SK-N-SH (cell line): ENCODE measurements around the gene KANSL2. TPM values are rescaled to one million over a fixed set of nuclear protein-coding genes. Genes with fewer than 3 reads are reported as not detected.
A peak's percentile ranks its signal among the peaks of the same experiment; 100 is the strongest.
"Not testable (repeated sequence)": the region's sequence is repeated elsewhere in the genome, so short reads cannot be mapped to it uniquely, and the experiment has no call there.

ENCODE experiments used
- CTCF ChIA-PET: fragments of 300-600, 350-600 bp; formaldehyde crosslinking; extraction: SDS; loops from one replicate; lab custom pipeline; 2021; lab: Yijun Ruan, JAX
- POLR2A ChIA-PET: fragments of 350-600 bp; sonication (Branson Sonifier 250); formaldehyde crosslinking; extraction: SDS; loops from one replicate; lab custom pipeline; 2020; ENCODE audit warnings: antibody characterized with exemption, inconsistent platforms; lab: Yijun Ruan, JAX
- DNase-seq: peaks from one replicate; pipeline ENCODE4 v3.0.0; 2012
- H2AFZ ChIP-seq: fragments of 200-600 bp; sonication (generic); 2 replicates; pipeline ENCODE4 v1.8.1; 2016; ENCODE audit warnings: antibody characterized with exemption, mild to moderate bottlenecking, low read depth
- H3F3A ChIP-seq: fragments of 200-600 bp; sonication (generic); replicated peaks from 2 replicates; pipeline ENCODE3; 2016; ENCODE audit warnings: antibody characterized with exemption, mild to moderate bottlenecking; ENCODE audit not compliant: insufficient read depth
- H3K27ac ChIP-seq, 2 experiments: fragments of 200-500 bp in 1 of 2; fragments of 200-600 bp in 1 of 2; sonication (Bioruptor generic) in 1 of 2; sonication (generic), shearing (Covaris generic) in 1 of 2; 2 replicates each; pipeline versions ENCODE4 v1.5.1 to v1.6.1; 2014 to 2016; ENCODE audit warnings: low read depth in 2 of 2, inconsistent platforms in 1 of 2, low read length in 1 of 2, mild to moderate bottlenecking in 1 of 2, mixed read lengths in 1 of 2
- H3K27me3 ChIP-seq: fragments of 200-600 bp; sonication (generic), shearing (Covaris generic); 2 replicates; pipeline ENCODE4 v1.6.1; 2016; ENCODE audit warnings: mixed run types; ENCODE audit not compliant: insufficient read depth
- H3K36me3 ChIP-seq, 2 experiments: fragments of 200-500 bp in 1 of 2; fragments of 200-600 bp in 1 of 2; sonication (Bioruptor generic) in 1 of 2; sonication (generic) in 1 of 2; replicated peaks in 1 of 2; 2 replicates each; pipeline versions ENCODE3 to v1.5.1; 2014 to 2016; ENCODE audit warnings: low read length in 1 of 2, mild to moderate bottlenecking in 1 of 2; ENCODE audit not compliant: insufficient read depth in 2 of 2, control insufficient read depth in 1 of 2
- H3K4me1 ChIP-seq, 2 experiments: fragments of 200-500 bp in 1 of 2; fragments of 200-600 bp in 1 of 2; sonication (Bioruptor generic) in 1 of 2; sonication (generic), shearing (Covaris generic) in 1 of 2; 2 replicates each; pipeline versions ENCODE4 v1.5.1 to v1.6.1; 2014 to 2016; ENCODE audit warnings: low read depth in 1 of 2, low read length in 1 of 2, mixed run types in 1 of 2; ENCODE audit not compliant: insufficient read depth in 2 of 2, control insufficient read depth in 1 of 2
- H3K4me2 ChIP-seq: fragments of 200-600 bp; sonication (generic), shearing (Covaris generic); 2 replicates; pipeline ENCODE4 v1.6.1; 2017; ENCODE audit warnings: mixed run types
- H3K4me3 ChIP-seq, 2 experiments: fragments of 200-500 bp in 1 of 2; fragments of 200-600 bp in 1 of 2; sonication (Bioruptor generic) in 1 of 2; sonication (generic), shearing (Covaris generic) in 1 of 2; 2 replicates each; pipeline versions ENCODE4 v1.5.1 to v1.8.1; 2014 to 2016; ENCODE audit warnings: low read depth in 2 of 2, inconsistent platforms in 1 of 2, low read length in 1 of 2, mild to moderate bottlenecking in 1 of 2, mixed read lengths in 1 of 2, moderate library complexity in 1 of 2
- H3K79me2 ChIP-seq: fragments of 200-600 bp; sonication (generic); 2 replicates; pipeline ENCODE4 v1.8.1; 2017; ENCODE audit warnings: mild to moderate bottlenecking; ENCODE audit not compliant: insufficient read depth
- H3K9ac ChIP-seq: fragments of 200-600 bp; sonication (generic); 2 replicates; pipeline ENCODE4 v1.6.1; 2017; ENCODE audit warnings: mixed run types
- H3K9me2 ChIP-seq: fragments of 200-600 bp; sonication (generic); 2 replicates; pipeline ENCODE4 v1.6.1; 2017; ENCODE audit warnings: mixed run types
- H3K9me3 ChIP-seq: fragments of 200-600 bp; sonication (generic); 2 replicates; pipeline ENCODE4 v1.6.1; 2017; ENCODE audit warnings: mixed run types, mild to moderate bottlenecking, moderate library complexity
- H4K20me1 ChIP-seq: fragments of 200-600 bp; sonication (generic); 2 replicates; pipeline ENCODE4 v1.6.1; 2017; ENCODE audit warnings: mild to moderate bottlenecking, mixed run types; ENCODE audit not compliant: insufficient read depth
- EZH2phosphoT487 ChIP-seq: fragments of 200-600 bp; sonication (generic); IDR thresholded peaks from 2 replicates; pipeline ENCODE4 v1.6.1; 2017; ENCODE audit warnings: low read depth, mixed run types, mild to moderate bottlenecking, antibody characterized with exemption, moderate library complexity, borderline replicate concordance
- FOSL2 ChIP-seq: IDR thresholded peaks from 2 replicates; pipeline ENCODE4 v1.4.0; 2012; ENCODE audit warnings: low read depth, mild to moderate bottlenecking, moderate library complexity, borderline replicate concordance
- FOXJ3 ChIP-seq: sonication (generic); formaldehyde crosslinking; IDR thresholded peaks from 2 replicates; pipeline ENCODE4 v1.5.1; 2020; ENCODE audit warnings: mild to moderate bottlenecking, missing genetic modification reagents
- JUND ChIP-seq: IDR thresholded peaks from 2 replicates; pipeline ENCODE4 v1.4.0; 2012
- MEF2A ChIP-seq: IDR thresholded peaks from 2 replicates; pipeline ENCODE4 v1.4.0; 2012; ENCODE audit warnings: low read depth, borderline replicate concordance
- NFIC ChIP-seq: IDR thresholded peaks from 2 replicates; pipeline ENCODE4 v1.4.0; 2012; ENCODE audit warnings: borderline replicate concordance
- NRF1 ChIP-seq: IDR thresholded peaks from 2 replicates; pipeline ENCODE4 v1.6.1; 2012; ENCODE audit warnings: low read depth, mild to moderate bottlenecking, low read length
- PBX3 ChIP-seq: IDR thresholded peaks from 2 replicates; pipeline ENCODE4; 2012
- POLR2AphosphoS5 ChIP-seq: IDR thresholded peaks from 2 replicates; pipeline ENCODE4 v1.6.1; 2012; ENCODE audit warnings: low read depth, low read length
- RCOR1 ChIP-seq: fragments of 150-350 bp; IDR thresholded peaks from 2 replicates; pipeline ENCODE4 v1.6.1; 2017; ENCODE audit warnings: antibody characterized with exemption, low read length
- REST ChIP-seq: IDR thresholded peaks from 2 replicates; pipeline ENCODE4 v1.6.1; 2012; ENCODE audit warnings: mild to moderate bottlenecking, low read depth, low read length, moderate library complexity
- TCF12 ChIP-seq: IDR thresholded peaks from 2 replicates; pipeline ENCODE4 v1.4.0; 2012
- USF1 ChIP-seq: IDR thresholded peaks from 2 replicates; pipeline ENCODE4 v1.4.0; 2012; ENCODE audit warnings: low read depth, borderline replicate concordance
- USF2 ChIP-seq: fragments of 150-350 bp; IDR thresholded peaks from 2 replicates; pipeline ENCODE4 v1.6.1; 2017; ENCODE audit warnings: antibody characterized with exemption, low read length, low read depth, borderline replicate concordance
- ZBTB33 ChIP-seq: IDR thresholded peaks from 2 replicates; pipeline ENCODE4 v1.4.0; 2012; ENCODE audit warnings: low read depth, borderline replicate concordance
- WGBS: methylation state at CpG from one replicate; pipeline ENCODE4 v1.1.6; 2017; ENCODE audit warnings: low lambda C conversion rate; 5-methylcytosine and 5-hydroxymethylcytosine counted together
- polyA plus RNA-seq, 3 experiments: library from polyadenylated mRNA; depleted of rRNA; stranded (reverse); fragments of >200 nt; gene quantifications; 2 replicates each; pipeline ENCODE4 v1.2.3, GENCODE V29; 2012

Gene KANSL2
- polyA plus RNA-seq, 1 of the 3 experiments (the other 2 are of a cell fraction): 32.8 TPM

- TF ChIP-seq NRF1 (no peak), ZBTB33 (no peak), USF2 (no peak), RCOR1 (no peak), PBX3 (peak; percentile 96), TCF12 (no peak), EZH2phosphoT487 (no peak), NFIC (no peak), FOSL2 (no peak), FOXJ3 (CRISPR knock-in tag) (no peak)
Observed at GRCh38 chr12:48681710-48682532, at the start of gene KANSL2 (continued).

GRCh38 chr12:48728807-48729206 lies 46.8 kb upstream of the KANSL2 start:
- Histone ChIP-seq H3F3A (no peaks in the 10 kb centered on the region), H3K4me1 (no peaks in the 10 kb centered on the region), H3K79me2 (no peaks in the 10 kb centered on the region), H3K4me3 (no peak overlapping the region), H3K27ac (no peak overlapping the region), H3K4me2 (no peak overlapping the region), H3K9me2 (no peaks in the 10 kb centered on the region), H3K9me3 (no peaks in the 10 kb centered on the region), H4K20me1 (no peaks in the 10 kb centered on the region), H3K27me3 (no peaks in the 10 kb centered on the region), H3K9ac (no peak overlapping the region), H2AFZ (no peak overlapping the region), H3K36me3 (no peaks in the 10 kb centered on the region)
- POLR2A ChIA-PET: no interaction called here
- DNase-seq: no peak
- no peak for TF ChIP-seq MEF2A
- no peak for TF ChIP-seq USF1
- TF ChIP-seq JUND: no peak
- TF ChIP-seq POLR2AphosphoS5: no peak
- TF ChIP-seq REST: no peak
- CTCF ChIA-PET: no interaction called here
- 57% methylated on average over 5 of the region's 5 CpGs for WGBS

- H3K9me3 ChIP-seq, H4K20me1 ChIP-seq, H3K4me3 ChIP-seq, H3K4me2 ChIP-seq, H3K9ac ChIP-seq, DNase-seq, H2AFZ ChIP-seq, H3K27me3 ChIP-seq, H3K9me2 ChIP-seq, H3K36me3 ChIP-seq, CTCF ChIA-PET, H3K4me1 ChIP-seq, POLR2A ChIA-PET, H3K27ac ChIP-seq: not testable (repeated sequence)
- H3K79me2 ChIP-seq: peaks cover 12% of the 10 kb centered on the region
- H3F3A ChIP-seq: peaks cover 17% of the 10 kb centered on the region
- 65% methylated on average over 1 of the region's 1 CpG for WGBS
Observed at GRCh38 chr12:48720737-48721136, 38.7 kb upstream of the KANSL2 start.
